Measurements from ENCODE around the gene GLIPR1L2.
"Not testable (repeated sequence)": the region's sequence is repeated elsewhere in the genome, so short reads cannot be mapped to it uniquely, and the experiment has no call there.

GLIPR1L2 gene

DNA sequence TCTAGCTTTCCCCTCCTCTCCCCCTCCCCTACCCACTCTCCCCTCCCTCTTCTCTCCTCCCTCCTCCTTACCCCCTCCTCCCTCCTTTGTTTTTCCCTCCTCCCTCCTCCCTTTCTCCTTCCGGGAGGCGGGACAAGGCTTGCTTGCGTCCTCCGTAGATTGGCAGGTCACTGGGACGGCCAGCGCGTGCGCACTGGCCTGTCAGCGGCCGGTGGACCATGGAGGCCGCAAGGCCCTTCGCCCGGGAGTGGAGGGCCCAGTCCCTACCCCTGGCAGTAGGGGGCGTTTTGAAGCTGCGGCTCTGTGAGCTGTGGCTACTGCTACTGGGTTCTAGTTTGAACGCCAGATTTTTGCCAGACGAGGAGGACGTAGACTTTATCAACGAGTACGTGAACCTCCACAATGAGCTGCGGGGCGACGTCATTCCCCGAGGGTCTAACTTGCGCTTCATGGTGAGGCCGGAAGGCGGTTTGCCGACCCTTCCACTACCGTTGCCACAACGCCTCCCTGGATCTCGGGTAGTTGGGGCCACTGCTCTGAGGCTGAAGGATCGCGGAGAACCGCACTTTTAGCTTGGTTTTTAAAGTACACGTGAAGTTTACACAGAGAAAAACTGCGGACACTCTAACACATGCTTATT, at the start of gene GLIPR1L2:
TSS of gene GLIPR1L2 (plus strand) at position 191 of the 640 bp plus-strand sequence. CDS start at position 219, 28 bp downstream.
- peak; percentile 96 for DNase-seq

- no peak for DNase-seq
Measured at GRCh38 chr12:75341873-75342272, 49.0 kb upstream of the GLIPR1L2 start.

DNA sequence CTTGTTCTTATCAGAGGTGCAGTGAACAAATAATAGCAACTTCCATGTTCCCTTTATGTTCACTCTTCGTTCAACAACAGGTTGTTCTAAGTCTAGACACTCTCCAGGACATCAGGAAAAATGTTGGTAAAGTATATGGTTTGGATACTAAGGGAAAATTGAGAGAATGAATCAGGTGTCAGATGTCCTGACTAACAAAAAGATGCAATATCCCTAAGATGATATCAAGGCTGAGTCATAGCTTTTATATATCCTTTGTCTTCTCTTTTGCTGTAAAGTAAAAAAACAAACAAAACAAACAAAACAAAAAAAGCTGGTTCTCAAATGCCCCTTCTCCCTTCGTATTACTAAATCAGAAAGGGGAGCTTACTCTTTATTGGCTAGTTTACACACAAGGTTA, 45.4 kb upstream of the GLIPR1L2 start:
- no peak for DNase-seq

- not testable (repeated sequence) for DNase-seq
Measured at GRCh38 chr12:75346215-75346614, 44.7 kb upstream of the GLIPR1L2 start.

DNA sequence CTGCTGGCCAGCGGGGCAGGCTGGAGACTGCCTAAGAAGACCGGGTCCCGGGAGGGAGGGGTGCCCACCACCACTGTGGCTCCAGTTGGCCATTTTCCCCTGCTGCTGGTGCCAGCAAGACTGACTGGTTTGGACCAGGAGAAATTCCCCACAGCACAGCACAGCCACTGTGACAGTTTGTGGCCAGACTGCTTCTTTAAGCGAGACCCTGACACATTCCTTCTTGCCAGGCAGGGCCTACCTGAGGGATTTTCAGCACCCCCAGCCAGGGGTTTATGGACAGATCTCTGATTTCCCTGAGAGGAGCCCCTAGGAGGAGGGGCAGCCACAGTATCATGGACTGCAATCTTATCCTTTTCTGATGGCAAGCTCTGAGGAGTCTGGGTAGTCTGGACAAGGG, 40.9 kb upstream of the GLIPR1L2 start:
- DNase-seq: no peak

DNA sequence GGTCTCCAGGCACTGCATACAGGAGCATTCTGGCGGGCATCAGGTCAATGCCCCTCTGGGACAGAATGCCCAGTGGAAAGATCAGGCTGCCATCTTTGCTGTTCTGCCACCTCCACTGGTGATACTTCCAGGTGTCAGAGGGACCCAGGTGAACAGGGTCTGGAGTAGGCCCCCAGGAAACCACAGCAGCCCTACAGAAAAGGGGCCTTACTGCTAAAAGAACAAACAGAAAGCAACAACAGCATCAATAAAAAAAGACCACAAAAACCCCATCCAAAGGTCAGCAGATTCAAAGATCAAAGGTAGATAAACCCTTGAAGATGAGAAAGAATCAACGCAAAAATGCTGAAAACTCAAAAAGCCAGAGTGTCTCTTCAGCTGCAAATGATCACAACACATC, 40.5 kb upstream of the GLIPR1L2 start:
- DNase-seq: no peak

DNA sequence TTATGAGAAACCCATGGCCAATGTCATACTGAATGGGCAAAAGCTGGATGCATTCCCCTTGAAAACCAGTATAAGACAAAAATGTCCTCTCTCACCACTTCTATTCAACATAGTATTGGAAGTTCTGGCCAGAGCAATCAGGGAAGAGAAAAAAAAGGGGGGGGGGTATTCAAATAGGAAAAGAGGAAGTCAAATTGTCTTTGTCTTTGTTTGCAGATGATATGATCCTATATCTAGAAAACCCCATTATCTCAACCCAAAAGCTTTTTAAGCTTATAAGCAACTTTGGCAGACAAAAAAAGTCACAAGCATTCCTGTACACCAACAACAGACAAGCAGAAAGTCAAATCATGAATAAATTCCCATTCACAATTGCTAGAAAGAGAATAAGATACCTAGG, 36.9 kb upstream of the GLIPR1L2 start:
- DNase-seq: no peak

DNA sequence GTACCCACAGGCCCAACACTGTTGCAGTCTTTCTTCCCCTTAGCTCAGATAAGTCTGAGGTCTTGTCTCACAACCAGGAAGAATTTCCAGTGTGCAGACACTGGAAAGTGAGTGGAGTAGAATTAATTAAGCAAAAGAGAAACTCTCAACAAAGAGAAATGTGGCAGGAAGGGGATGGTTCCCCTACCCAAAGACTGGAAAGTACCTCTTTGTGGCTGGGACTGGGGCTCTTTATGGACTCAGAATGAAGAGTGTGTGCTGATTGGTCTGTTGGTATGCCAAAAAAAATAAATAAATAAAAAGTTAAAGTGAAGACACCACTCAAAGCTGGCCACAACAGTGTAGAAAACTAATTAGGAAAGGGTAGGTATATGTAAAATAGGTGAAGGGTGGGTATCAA, 30.0 kb upstream of the GLIPR1L2 start:
- no peak for DNase-seq

DNA sequence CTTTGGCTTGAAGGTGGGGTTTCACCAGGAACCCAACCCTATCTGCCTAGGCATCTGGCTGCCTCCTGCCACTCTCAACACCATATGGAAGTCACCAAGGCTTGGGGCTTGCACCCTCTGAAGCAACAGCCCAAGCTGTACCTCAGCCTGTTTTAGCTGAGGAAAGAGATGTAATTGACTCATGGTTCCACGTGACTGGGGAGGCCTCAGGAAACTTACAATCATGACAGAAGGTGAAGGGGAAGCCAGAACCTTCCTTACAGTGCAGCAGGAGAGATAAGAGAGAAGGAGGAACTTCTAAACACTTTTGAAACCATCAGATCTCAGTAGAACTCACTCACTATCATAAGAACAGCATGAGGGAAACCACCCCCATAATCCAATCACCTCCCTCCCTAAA, 29.5 kb upstream of the GLIPR1L2 start:
- no peak for DNase-seq

DNA sequence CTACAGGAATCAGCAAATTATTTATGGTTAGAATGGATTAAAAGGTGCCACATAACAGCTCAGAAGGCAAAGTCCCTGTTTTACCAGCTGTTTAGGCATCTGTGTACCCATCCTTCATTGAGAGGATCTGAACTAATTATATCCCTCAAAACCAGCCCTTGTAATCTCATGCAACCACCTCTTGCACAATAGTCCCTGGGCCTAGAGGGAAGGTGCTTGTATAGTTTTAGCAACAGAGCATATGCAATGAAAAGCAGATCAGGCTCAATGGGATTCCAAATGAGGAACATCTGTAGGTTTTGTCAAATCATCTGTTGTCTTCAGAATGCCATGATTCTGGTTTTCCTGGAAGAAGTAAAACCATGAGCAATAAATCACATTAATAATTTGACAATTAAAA, 26.0 kb upstream of the GLIPR1L2 start:
- no peak for DNase-seq

GRCh38 chr12:75366629-75367028, 24.3 kb upstream of the GLIPR1L2 start:
- DNase-seq: no peak

GRCh38 chr12:75374971-75375370, 15.9 kb upstream of the GLIPR1L2 start:
- no peak for DNase-seq

GRCh38 chr12:75378354-75378753, 12.5 kb upstream of the GLIPR1L2 start:
- DNase-seq: no peak

- DNase-seq: no peak
Measured at GRCh38 chr12:75389061-75389460, 1.8 kb upstream of the GLIPR1L2 start.

DNA sequence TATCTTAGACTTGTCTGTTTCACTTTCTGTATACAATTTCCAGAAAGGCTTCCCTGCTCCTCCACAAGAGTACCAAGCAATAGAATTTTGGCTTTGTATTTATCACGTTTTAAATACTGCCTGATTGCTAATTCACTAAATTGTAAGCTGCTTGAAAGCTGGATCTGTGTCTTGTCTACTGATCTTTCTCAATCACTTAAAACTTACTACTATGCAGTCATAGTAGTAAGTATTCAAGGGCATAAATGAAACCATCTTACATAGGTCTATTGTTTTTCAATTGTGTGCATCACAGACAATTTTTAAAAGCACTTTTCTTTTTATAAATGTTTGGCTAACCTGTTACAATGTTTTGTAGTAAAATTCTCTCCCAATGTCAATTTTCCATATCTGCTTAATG, 1.2 kb upstream of the GLIPR1L2 start:
- DNase-seq: no peak

- no peak for DNase-seq
Measured at GRCh38 chr12:75390156-75390898, 562 bp upstream of the GLIPR1L2 start.

DNA sequence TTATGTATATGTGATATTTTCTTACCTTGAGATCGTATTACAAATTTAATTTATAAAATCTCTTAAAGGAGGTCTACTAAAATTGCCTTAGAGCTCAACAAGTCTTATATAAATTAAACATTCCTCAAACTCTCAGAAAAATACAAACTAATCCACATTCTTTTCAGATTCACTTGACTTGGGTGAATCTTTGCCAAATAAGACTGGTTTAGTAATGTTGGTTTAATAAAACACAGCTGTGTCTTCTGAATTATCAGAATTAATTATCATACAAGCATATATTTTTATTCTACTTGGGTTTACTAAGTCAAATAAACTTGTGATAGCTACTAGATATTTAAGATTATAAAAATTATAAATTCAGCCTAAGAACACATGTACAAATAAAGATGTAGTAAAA, 13.3 kb downstream of the GLIPR1L2 start:
- DNase-seq: no peak

DNA sequence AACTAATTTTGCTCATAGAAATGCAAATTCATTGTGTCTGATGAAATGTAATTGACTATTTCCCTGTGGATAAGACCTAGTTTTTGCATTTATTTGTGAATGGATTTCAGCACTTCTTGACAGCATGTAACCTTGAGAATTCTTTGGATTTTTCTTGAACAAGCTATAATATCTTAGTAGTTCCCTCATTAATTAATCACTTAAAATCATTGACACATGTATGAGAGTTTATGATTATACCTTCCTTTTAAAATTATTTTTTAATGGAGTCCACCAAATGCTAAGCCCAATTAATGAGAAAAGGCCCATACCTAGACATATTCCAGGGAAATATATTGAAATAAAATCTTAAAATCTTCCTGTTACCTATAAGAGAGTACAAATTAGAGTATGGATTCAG, 16.8 kb downstream of the GLIPR1L2 start:
- no peak for DNase-seq

DNA sequence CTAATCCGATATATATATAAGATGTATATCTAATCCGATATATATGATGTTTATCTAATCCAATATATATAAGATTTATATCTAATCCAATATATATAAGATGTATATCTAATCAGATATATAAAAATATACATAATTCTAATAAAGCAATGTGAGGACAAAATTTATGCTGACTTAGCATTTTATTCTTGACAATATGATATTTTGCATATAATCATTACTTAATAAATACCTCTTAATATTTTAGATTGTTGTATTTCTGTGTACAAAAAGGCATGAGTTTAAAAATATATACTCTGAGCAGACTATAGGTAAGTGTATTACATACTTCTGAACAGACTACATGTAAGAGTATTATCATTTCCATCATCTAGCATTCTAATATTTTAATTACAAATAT, 18.9 kb downstream of the GLIPR1L2 start:
- DNase-seq: no peak

DNA sequence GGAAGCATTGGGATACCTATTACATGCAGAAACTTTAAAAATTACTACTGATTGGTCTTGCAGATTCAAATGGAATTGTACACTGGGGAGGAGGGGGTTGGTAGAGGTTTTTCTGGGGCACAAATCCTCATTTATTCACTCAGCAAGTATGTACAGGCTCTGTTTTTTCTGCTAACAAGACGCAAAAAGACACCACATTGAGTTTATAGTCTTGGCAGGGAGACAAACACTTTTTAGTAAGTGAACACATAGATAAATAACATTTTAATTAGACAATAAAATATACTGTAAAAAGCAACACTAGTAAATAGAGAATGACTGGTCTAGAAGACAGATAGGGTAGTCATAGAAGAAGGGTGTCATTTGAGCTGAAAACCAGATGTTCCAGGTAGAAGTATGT, 23.8 kb downstream of the GLIPR1L2 start:
- DNase-seq: no peak

DNA sequence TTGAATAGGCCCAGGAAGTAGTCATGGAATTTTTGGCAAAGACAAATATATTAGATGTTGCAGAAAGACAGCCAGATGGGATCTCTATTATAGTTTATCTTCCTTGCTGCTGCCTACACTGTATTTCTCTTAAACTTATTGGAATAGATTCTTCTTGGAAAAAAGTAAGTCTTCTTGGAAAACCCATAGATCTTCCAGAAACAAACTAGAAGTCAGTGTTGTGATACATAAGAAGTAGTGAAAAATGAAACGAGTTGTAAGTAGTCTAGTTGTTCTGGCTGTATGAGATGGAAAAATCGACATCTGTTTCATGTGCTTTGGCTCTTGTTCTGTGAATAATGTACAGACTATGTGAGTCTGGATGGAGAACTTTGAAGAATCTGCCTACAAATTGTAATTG, 29.0 kb downstream of the GLIPR1L2 start:
- DNase-seq: no peak

DNA sequence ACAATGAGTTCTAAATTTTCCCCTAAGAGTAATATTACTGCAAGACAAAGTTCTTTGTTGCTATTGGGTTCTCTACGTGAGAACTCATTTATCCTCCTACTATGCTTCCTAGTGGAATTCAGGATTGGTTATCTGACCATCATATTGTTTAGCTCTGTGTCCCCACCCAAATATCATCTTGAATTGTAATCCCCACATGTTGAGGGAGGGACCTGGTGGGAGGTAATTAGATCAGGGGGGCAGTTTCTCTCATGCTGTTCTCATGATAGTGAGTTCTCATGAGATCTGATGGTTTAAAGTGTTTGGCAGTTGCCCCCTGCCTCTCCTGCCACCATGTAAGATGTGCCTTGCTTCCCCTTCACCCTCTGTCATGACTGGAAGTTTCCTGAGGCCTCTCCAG, 36.6 kb downstream of the GLIPR1L2 start:
- no peak for DNase-seq

GRCh38 chr12:75428767-75429166, 37.9 kb downstream of the GLIPR1L2 start:
- DNase-seq: no peak

DNA sequence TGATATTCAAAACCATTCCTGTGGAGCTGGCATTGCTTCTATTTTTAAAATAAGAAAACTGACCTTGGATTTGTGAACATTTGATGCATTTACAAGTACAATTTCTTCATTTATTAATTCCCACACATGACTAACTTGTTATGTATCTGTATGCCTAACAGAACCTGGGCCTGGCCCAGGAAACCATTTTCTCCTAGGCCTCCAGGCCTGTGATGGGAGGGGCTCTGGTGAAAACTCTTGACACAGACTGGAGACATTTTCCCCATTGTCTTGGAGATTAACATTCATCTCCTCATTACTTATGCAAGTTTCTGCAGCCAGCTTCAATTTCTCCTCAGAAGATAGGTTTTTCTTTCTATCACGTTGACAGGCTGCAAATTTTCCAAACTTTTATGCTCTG, 42.0 kb downstream of the GLIPR1L2 start:
- no peak for DNase-seq

DNA sequence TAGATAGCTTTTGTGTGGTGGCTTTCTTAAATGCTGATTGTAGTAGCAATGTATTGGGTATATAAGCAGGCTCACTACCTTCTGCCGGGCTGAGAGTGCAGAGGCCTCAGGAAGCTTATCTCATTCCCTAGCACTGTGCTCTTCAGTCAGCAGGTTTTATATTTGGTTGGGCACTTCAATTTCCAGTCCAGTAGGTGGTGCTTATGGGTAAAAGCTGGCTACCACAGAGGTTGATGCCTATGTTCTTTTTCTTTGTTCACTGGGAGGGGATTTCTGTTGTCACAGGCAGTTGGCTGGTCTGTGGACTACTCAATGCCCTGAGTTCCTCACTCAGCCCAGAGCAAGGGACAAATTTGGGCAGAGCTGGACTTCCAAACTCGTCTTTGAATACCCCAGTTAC, 46.7 kb downstream of the GLIPR1L2 start:
- no peak for DNase-seq
